Transverse colon (tissue), 4 donors: ENCODE measurements around the gene TP53INP2. TPM values are rescaled to one million over a fixed set of nuclear protein-coding genes. Genes with fewer than 3 reads are reported as not detected.

Source experiments
- DNase-seq: peaks from one replicate; pipeline ENCODE4 v3.0.0-alpha.2; 2019
- H3K27ac ChIP-seq, 4 donors: fragments of 200-600 bp; sonication (generic); 2 replicates each; pipeline ENCODE4 v1.5.1; 2016 to 2018; ENCODE audit warnings: inconsistent platforms in 4 of 4
- H3K27me3 ChIP-seq: fragments of 200-600 bp; sonication (generic); 2 replicates; pipeline ENCODE4 v1.5.1; 2017; ENCODE audit warnings: inconsistent platforms
- H3K36me3 ChIP-seq, 4 donors: fragments of 200-600 bp; sonication (generic); 2 replicates each; pipeline ENCODE4 v1.5.1; 2017 to 2019; ENCODE audit warnings: inconsistent platforms in 4 of 4
- H3K4me1 ChIP-seq, 4 donors: fragments of 200-600 bp; sonication (generic); 2 replicates each; pipeline ENCODE4 v1.5.1; 2017 to 2020; ENCODE audit warnings: inconsistent platforms in 4 of 4
- H3K4me3 ChIP-seq, 4 donors: fragments of 200-600 bp; sonication (generic); 1 replicate in 1 of 4; 2 replicates in 3 of 4; pipeline versions ENCODE4 v1.5.1 to v1.6.1; 2017 to 2019; ENCODE audit warnings: inconsistent platforms in 4 of 4
- H3K9me3 ChIP-seq, 2 donors: fragments of 200-600 bp; sonication (generic); 2 replicates each; pipeline ENCODE4 v1.5.1; 2017 to 2019; ENCODE audit warnings: inconsistent platforms in 2 of 2
- CTCF ChIP-seq, 5 experiments: fragments of 200-600 bp in 3 of 5; fragments of 450-650 bp in 2 of 5; sonication (generic) in 3 of 5; IDR thresholded peaks; 1 replicate in 2 of 5; 2 replicates in 3 of 5; pipeline ENCODE4 v1.5.1; 2016 to 2017; ENCODE audit warnings: antibody characterized with exemption in 5 of 5, inconsistent platforms in 3 of 5, mild to moderate bottlenecking in 2 of 5, moderate library complexity in 1 of 5
- EP300 ChIP-seq: sonication (generic); formaldehyde crosslinking; IDR thresholded peaks from one replicate; pipeline ENCODE4 v1.6.1; 2017; ENCODE audit warnings: antibody characterized with exemption, low read depth
- POLR2A ChIP-seq: fragments of 450-650 bp; IDR thresholded peaks from one replicate; pipeline ENCODE4 v1.6.1; 2016; ENCODE audit warnings: antibody characterized with exemption, mild to moderate bottlenecking, moderate library complexity
- POLR2AphosphoS5 ChIP-seq, 3 donors: sonication (generic); formaldehyde crosslinking; IDR thresholded peaks; one replicate each; pipeline ENCODE4 v1.6.1; 2016; ENCODE audit warnings: antibody characterized with exemption in 3 of 3
- WGBS, 2 donors: methylation state at CpG; one replicate each; pipeline ENCODE4 v1.1.5; 2018; ENCODE audit warnings: low coverage in 1 of 2; 5-methylcytosine and 5-hydroxymethylcytosine counted together
- in situ Hi-C, 4 donors: fragments of 200-750 bp; cut with MboI; loops; one replicate each; pipeline versions ENCODE4 v1.15.0 to v1.15.1; 2017; ENCODE audit warnings: low sequenced_read_pairs in 3 of 4, low pct_ligation_motif_present in 1 of 4, low pct_unique_long_range_greater_than_20kb in 1 of 4
- intact Hi-C: fragments of 100-400 bp; cut with DNase I; formaldehyde crosslinking; loops from one replicate; pipeline ENCODE4 v1.15.1; 2023; ENCODE audit warnings: low total_unique reads
- total RNA-seq, 4 donors: library from RNA; depleted of rRNA; stranded (reverse); fragments of >200 nt; gene quantifications; one replicate each; pipeline ENCODE4 v1.1.0, GENCODE V29; 2016

TP53INP2 gene
- total RNA-seq, 4 donors from 2014 or later, result 12.9 to 80.8 (median 57.9) TPM

GRCh38 chr20:34703424-34704176, 544 bp upstream of the TP53INP2 start:
- WGBS, 2 donors, result 1 to 2% methylated on average over 13 to 32 of the region's 38 CpGs
- intact Hi-C loops, result no loop called here
- H3K9me3 ChIP-seq, result no peaks in the 10 kb centered on the region
- H3K4me1 ChIP-seq, result peaks cover 16 to 43% (median 34%) of the 10 kb centered on the region in 4 donors
- no peaks in the 10 kb centered on the region for H3K36me3 ChIP-seq
- in situ Hi-C loops, result loop anchor here in 3 of 4 donors (25.0 kb wide), 2 partner anchors 141 to 391 kb away; partner anchors contain the start of genes MAP1LC3A (in 2 of the 3) and AHCY (in 1 of the 3)
- peak overlapping the region; percentile 69 to 97 (median 78) for H3K4me3 ChIP-seq
- TF ChIP-seq POLR2A (peak; percentile 66), POLR2AphosphoS5 (IDR thresholded peaks at IDR 0.05) (peak in 1 of 3 donors; percentile 80), EP300 (no peak), CTCF (IDR thresholded peaks at IDR 0.05) (peak in 2 of 5 experiments; percentile 12 to 21)
- peak overlapping the region; percentile 98 to 100 (median 100) for H3K27ac ChIP-seq
- no peaks in the 10 kb centered on the region for H3K27me3 ChIP-seq
- peak; percentile 58 for DNase-seq

GRCh38 chr20:34705008-34705396, 858 bp downstream of the TP53INP2 start:
- Histone ChIP-seq H3K27ac (peak overlapping the region; percentile 98 to 100 (median 100)), H3K9me3 (no peaks in the 10 kb centered on the region), H3K4me1 (peaks cover 16 to 47% (median 38%) of the 10 kb centered on the region in 4 donors), H3K36me3 (no peaks in the 10 kb centered on the region), H3K4me3 (peak overlapping the region; percentile 69 to 97 (median 78)), H3K27me3 (no peaks in the 10 kb centered on the region)
- TF ChIP-seq POLR2AphosphoS5 (IDR thresholded peaks at IDR 0.05) (no peak), CTCF (IDR thresholded peaks at IDR 0.05) (no peak), EP300 (no peak), POLR2A (no peak)
- intact Hi-C loops, result no loop called here
- WGBS, 2 donors, result 8 to 48% methylated on average over 2 to 5 of the region's 5 CpGs
- in situ Hi-C loops, result loop anchor here in 3 of 4 donors (25.0 kb wide), 2 partner anchors 143 to 393 kb away; partner anchors contain the start of genes MAP1LC3A (in 2 of the 3) and AHCY (in 1 of the 3)
- DNase-seq, result no peak

GRCh38 chr20:34705397-34706301, 1.5 kb downstream of the TP53INP2 start:
- peak; percentile 67 for DNase-seq
- 27 to 34% methylated on average over 3 to 6 of the region's 6 CpGs for WGBS, 2 donors
- TF ChIP-seq EP300 (no peak), POLR2A (peak; percentile 66), POLR2AphosphoS5 (IDR thresholded peaks at IDR 0.05) (peak in 1 of 3 donors; percentile 8), CTCF (IDR thresholded peaks at IDR 0.05) (peak; percentile 10 to 76 (median 26))
- in situ Hi-C loops (loop anchor here in 3 of 4 donors (25.0 kb wide), 2 partner anchors 143 to 393 kb away; partner anchors contain the start of genes MAP1LC3A (in 2 of the 3) and AHCY (in 1 of the 3)), intact Hi-C loops (no loop called here)
- Histone ChIP-seq H3K27ac (peak overlapping the region; percentile 98 to 100 (median 100)), H3K4me3 (peak overlapping the region in 2 of 4 donors; percentile 69 to 80), H3K36me3 (no peaks in the 10 kb centered on the region), H3K27me3 (no peaks in the 10 kb centered on the region), H3K9me3 (no peaks in the 10 kb centered on the region), H3K4me1 (peaks cover 21 to 54% (median 45%) of the 10 kb centered on the region in 4 donors)
